Measurements from ENCODE around the gene C3orf52. TPM values are rescaled to one million over a fixed set of nuclear protein-coding genes. Genes with fewer than 3 reads are reported as not detected.
"Not testable (repeated sequence)": the region's sequence is repeated elsewhere in the genome, so short reads cannot be mapped to it uniquely, and the experiment has no call there.

The C3orf52 gene
- total RNA-seq, 3 donors from 2014 or later (not counting 1 experiment from before 2014, with no cell fraction given), result 0.42 to 0.90 TPM; not detected in 1

DNA sequence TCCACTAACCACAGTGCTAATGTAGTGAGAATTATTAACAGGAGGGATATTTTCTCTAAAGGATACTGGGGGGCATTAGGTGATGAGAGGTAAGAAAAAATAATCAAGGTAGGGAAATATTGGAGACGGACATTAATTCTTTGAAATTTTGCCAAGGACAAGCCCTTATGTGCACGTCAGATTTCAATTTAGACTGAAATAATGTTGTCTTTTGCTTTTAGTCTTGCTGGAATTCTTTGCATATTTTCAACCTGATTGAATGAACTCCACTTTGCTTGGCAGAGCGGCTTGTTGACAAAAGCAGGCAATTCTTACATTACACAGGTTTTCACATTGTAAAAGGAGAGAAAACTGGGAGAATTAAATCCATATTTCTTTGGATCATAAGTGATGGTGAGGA, 25.0 kb upstream of the C3orf52 start:
- H3K4me1 ChIP-seq (ENCODE audit: control insufficient read depth, insufficient read depth, low read length), result no peaks in the 10 kb centered on the region
- no peaks in the 10 kb centered on the region for H3K27me3 ChIP-seq (ENCODE audit: control insufficient read depth, insufficient read depth, low read length)
- no peaks in the 10 kb centered on the region for H3K9me3 Mint-ChIP-seq
- H3K36me3 ChIP-seq (ENCODE audit: control insufficient read depth, insufficient read depth, low read length), result no peaks in the 10 kb centered on the region
- H3K4me3 ChIP-seq (ENCODE audit: low read length), result no peak overlapping the region
- ATAC-seq (no peak), DNase-seq (no peak)
- peaks cover 11 to 16% of the 10 kb centered on the region in 2 donors for H3K27me3 Mint-ChIP-seq (ENCODE audit: low read depth in 2 of 2)
- no peaks in the 10 kb centered on the region for H3K9me3 ChIP-seq (ENCODE audit: control insufficient read depth, insufficient read depth, low read length)
- TF ChIP-seq, protein P1, sequence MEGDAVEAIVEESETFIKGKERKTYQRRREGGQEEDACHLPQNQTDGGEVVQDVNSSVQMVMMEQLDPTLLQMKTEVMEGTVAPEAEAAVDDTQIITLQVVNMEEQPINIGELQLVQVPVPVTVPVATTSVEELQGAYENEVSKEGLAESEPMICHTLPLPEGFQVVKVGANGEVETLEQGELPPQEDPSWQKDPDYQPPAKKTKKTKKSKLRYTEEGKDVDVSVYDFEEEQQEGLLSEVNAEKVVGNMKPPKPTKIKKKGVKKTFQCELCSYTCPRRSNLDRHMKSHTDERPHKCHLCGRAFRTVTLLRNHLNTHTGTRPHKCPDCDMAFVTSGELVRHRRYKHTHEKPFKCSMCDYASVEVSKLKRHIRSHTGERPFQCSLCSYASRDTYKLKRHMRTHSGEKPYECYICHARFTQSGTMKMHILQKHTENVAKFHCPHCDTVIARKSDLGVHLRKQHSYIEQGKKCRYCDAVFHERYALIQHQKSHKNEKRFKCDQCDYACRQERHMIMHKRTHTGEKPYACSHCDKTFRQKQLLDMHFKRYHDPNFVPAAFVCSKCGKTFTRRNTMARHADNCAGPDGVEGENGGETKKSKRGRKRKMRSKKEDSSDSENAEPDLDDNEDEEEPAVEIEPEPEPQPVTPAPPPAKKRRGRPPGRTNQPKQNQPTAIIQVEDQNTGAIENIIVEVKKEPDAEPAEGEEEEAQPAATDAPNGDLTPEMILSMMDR (IDR thresholded peaks at IDR 0.05), result no peak
- H3K36me3 Mint-ChIP-seq, result no peaks in the 10 kb centered on the region
- no peak overlapping the region for H3K4me3 Mint-ChIP-seq
- no peaks in the 10 kb centered on the region for H3K4me1 Mint-ChIP-seq
- WGBS (ENCODE audit: insufficient coverage), result 64% methylated on average over 3 of the region's 3 CpGs
- intact Hi-C loops (cut with micrococcal nuclease), result no loop called here
- H3K27ac ChIP-seq (ENCODE audit: low read length), result no peak overlapping the region
- H3K27ac Mint-ChIP-seq, result no peak overlapping the region

DNA sequence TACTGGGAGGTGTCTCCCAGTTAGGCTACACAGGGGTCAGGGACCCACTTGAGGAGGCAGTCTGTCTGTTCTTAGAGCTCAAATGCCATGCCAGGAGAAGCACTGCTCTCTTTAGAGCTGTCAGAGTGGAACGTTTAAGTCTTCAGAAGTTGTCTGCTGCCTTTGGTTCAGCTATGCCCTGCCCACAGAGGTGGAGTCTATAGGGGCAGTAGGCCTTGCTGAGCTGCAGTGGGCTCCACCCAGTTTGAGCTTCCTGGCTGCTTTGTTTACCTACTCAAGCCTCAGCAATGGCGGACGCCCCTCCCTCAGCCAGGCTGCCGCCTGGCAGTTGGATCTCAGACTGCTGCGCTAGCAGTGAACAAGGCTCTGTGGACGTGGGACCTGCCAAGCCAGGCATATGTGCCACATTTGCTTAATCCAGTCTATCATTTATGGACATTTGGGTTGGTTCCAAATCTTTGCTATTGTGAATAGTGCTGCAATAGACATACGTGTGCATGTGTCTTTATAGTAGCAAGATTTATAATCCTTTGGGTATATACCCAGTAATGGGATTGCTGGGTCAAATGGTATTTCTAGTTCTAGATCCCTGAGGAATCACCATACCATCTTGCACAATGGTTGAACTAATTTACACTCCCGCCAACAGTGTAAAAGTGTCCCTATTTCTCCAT, 13.7 kb upstream of the C3orf52 start:
- WGBS (ENCODE audit: insufficient coverage), result 70% methylated on average over 7 of the region's 8 CpGs
- H3K4me1 ChIP-seq (ENCODE audit: control insufficient read depth, insufficient read depth, low read length); H3K27me3 ChIP-seq (ENCODE audit: control insufficient read depth, insufficient read depth, low read length); H3K4me3 ChIP-seq (ENCODE audit: low read length); intact Hi-C loops (cut with micrococcal nuclease); H3K9me3 ChIP-seq (ENCODE audit: control insufficient read depth, insufficient read depth, low read length); H3K4me1 Mint-ChIP-seq; H3K4me3 Mint-ChIP-seq; ATAC-seq; H3K36me3 ChIP-seq (ENCODE audit: control insufficient read depth, insufficient read depth, low read length); H3K36me3 Mint-ChIP-seq; H3K27ac ChIP-seq (ENCODE audit: low read length); H3K27ac Mint-ChIP-seq; H3K9me3 Mint-ChIP-seq: not testable (repeated sequence)
- H3K27me3 Mint-ChIP-seq (ENCODE audit: low read depth in 2 of 2), result peaks cover 15 to 35% of the 10 kb centered on the region in 2 donors
- DNase-seq, result peak in 1 of 2 donors; percentile 67

DNA sequence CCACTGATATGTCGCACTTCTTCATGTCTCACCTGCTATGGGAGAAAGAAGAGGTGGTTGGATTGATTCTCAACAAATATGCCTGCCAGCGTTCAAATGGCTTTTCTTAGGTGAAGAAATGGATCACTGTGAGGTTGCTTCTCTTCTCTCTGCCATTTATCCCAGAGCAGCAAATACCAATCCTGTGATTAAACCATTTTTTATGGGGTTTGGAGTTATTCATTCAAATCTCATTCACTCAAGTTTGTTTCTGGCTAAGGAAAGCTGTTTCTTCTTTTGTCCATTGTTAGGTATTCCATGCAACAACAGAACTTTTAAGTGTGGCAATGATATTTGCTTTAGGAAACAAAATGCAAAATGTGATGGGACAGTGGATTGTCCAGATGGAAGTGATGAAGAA, 12.2 kb upstream of the C3orf52 start:
- no peak for ATAC-seq
- Histone ChIP-seq H3K4me1 (ENCODE audit: control insufficient read depth, insufficient read depth, low read length) (no peaks in the 10 kb centered on the region), H3K4me3 (ENCODE audit: low read length) (no peak overlapping the region), H3K36me3 (ENCODE audit: control insufficient read depth, insufficient read depth, low read length) (no peaks in the 10 kb centered on the region), H3K27me3 (ENCODE audit: control insufficient read depth, insufficient read depth, low read length) (no peaks in the 10 kb centered on the region), H3K27ac (ENCODE audit: low read length) (no peak overlapping the region), H3K9me3 (ENCODE audit: control insufficient read depth, insufficient read depth, low read length) (no peaks in the 10 kb centered on the region)
- WGBS (ENCODE audit: insufficient coverage), result 92% methylated on average over 1 of the region's 2 CpGs
- H3K4me3 Mint-ChIP-seq, result no peak overlapping the region
- no peak for DNase-seq
- H3K36me3 Mint-ChIP-seq, result no peaks in the 10 kb centered on the region
- no peaks in the 10 kb centered on the region for H3K4me1 Mint-ChIP-seq
- H3K9me3 Mint-ChIP-seq, result peaks cover 0 to 2% of the 10 kb centered on the region in 2 donors
- H3K27me3 Mint-ChIP-seq (ENCODE audit: low read depth in 2 of 2), result peaks cover 14 to 21% of the 10 kb centered on the region in 2 donors
- TF ChIP-seq, protein P1 (IDR thresholded peaks at IDR 0.05), result no peak
- no peak overlapping the region for H3K27ac Mint-ChIP-seq
- intact Hi-C loops (cut with micrococcal nuclease), result no loop called here

DNA sequence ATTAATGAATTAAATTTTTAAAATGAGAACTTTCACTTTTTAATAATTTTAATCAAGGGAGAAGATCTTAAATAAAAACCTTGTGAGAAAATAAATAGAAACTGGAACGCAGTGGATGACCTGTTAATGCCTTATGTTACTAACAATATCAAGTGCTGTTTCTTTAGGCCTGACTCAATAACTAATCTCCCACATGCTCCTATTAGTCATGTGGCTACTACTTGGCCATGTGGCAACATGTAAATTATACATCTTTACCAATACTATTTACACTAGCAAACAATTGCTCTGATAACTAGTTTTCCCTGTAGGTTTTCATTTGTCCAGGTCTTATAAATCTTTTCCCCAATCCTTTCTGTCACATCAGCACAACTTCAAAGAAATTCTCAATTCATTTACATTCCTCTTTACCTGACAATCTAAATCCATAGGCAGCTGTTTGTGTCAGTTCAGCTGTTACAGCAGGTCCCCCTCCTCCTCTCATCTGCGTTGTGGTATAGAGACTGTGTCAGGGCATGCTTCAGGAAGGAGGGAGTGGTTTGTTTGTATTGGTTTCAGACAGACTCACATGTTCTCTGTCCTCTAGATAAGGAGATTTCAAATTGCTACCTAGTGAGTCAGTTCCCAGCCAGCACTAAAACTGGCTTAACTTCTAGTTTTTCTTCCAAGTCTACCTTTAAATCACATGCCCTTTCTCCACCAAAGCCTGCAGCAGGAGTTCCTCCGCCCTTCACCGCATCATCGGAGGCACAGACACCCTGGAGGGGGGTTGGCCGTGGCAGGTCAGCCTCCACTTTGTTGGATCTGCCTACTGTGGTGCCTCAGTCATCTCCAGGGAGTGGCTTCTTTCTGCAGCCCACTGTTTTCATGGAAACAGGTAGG, 11.3 kb upstream of the C3orf52 start:
- peak in 1 of 2 donors; percentile 64 for DNase-seq
- H3K4me1 Mint-ChIP-seq, result no peaks in the 10 kb centered on the region

More for the DNA sequence above, 11.3 kb upstream of the C3orf52 start:
- Mint-ChIP-seq H3K4me3 (no peak overlapping the region), H3K27me3 (ENCODE audit: low read depth in 2 of 2) (peaks cover 10 to 16% of the 10 kb centered on the region in 2 donors), H3K9me3 (no peaks in the 10 kb centered on the region), H3K36me3 (no peaks in the 10 kb centered on the region), H3K27ac (no peak overlapping the region)
- intact Hi-C loops (cut with micrococcal nuclease), result no loop called here
- TF ChIP-seq, protein P1 (IDR thresholded peaks at IDR 0.05), result no peak
- Histone ChIP-seq H3K4me1 (ENCODE audit: control insufficient read depth, insufficient read depth, low read length) (no peaks in the 10 kb centered on the region), H3K27me3 (ENCODE audit: control insufficient read depth, insufficient read depth, low read length) (no peaks in the 10 kb centered on the region), H3K36me3 (ENCODE audit: control insufficient read depth, insufficient read depth, low read length) (no peaks in the 10 kb centered on the region), H3K4me3 (ENCODE audit: low read length) (no peak overlapping the region), H3K9me3 (ENCODE audit: control insufficient read depth, insufficient read depth, low read length) (no peaks in the 10 kb centered on the region), H3K27ac (ENCODE audit: low read length) (no peak overlapping the region)
- WGBS (ENCODE audit: insufficient coverage), result 76% methylated on average over 5 of the region's 6 CpGs
- peak in 1 of 3 donors; percentile 25 for ATAC-seq

All from natural killer cell (primary cell).